COR-L47 (cell line): ENCODE results near the gene EXOC3L4.
"Not testable (repeated sequence)": the region's sequence is repeated elsewhere in the genome, so short reads cannot be mapped to it uniquely, and the experiment has no call there.

Source experiments
- DNase-seq: peaks from one replicate; lab custom pipeline; 2025; lab: John Stamatoyannopoulos, UW

Gene EXOC3L4

GRCh38 chr14:103105580-103106150, 11.1 kb downstream of the EXOC3L4 start:
- DNase-seq: no peak

GRCh38 chr14:103107455-103107854, 12.9 kb downstream of the EXOC3L4 start:
- no peak for DNase-seq

DNA sequence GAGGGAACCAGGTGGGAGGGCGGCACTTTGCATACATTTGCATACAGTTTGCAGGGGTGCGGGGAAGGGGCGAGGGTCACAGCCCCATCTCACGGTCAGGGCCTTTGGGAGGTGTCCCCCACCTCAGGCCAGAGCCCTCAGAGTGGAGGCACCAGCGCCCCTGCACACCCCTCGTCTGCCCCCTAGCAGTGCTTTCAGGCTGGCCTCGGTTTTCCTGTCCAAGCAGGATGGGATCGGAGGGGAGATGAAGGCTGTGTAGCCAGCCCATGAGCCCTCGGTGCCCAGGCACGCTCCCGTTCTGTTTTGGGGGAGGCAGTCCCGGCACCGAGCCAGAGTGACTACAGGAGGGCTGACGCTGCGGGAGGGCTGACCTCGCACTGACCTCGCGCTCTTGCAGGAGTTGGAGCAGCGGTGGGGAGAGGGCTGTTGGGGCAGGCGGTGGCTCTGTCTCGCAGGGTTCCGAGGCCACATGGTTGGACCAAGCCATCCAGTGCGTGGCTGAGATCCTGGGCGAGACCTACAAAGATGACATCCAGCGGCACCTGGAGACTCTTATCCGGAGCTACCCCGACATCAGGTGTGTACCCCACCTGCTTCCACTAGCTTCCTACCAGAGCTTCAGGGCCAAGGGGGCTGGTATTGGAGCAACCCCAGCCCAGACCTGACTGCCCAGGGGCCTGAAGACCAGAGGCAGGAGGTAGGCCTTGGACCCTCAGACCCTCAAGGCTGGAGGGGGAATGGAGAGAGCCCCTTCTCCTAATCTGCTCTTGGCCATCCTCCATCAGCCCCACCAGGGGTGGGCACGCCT, 13.6 kb downstream of the EXOC3L4 start:
- DNase-seq: no peak

DNA sequence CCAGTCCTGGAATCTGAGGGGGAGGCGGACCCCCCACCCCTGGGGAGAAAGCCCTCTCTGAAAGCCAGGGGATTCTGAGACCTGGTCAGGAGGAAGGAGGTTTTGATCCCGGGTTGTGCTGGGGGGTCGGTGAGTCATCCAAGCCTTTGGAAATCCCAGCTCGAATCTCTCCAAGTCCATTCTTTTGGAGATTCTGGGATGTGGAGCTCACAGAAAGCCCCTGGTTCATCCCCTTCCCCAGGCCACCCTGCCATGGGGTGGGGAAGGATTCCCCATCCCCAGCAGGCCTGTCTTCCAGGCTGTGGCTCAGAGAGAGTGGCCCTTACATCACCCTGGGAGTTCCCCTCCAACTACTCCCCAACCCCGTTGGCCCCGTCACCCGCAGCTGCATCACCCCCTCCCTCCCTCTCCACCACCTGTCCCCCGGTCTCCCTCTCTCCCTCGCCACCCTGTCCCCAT, 14.3 kb downstream of the EXOC3L4 start:
- no peak for DNase-seq

DNA sequence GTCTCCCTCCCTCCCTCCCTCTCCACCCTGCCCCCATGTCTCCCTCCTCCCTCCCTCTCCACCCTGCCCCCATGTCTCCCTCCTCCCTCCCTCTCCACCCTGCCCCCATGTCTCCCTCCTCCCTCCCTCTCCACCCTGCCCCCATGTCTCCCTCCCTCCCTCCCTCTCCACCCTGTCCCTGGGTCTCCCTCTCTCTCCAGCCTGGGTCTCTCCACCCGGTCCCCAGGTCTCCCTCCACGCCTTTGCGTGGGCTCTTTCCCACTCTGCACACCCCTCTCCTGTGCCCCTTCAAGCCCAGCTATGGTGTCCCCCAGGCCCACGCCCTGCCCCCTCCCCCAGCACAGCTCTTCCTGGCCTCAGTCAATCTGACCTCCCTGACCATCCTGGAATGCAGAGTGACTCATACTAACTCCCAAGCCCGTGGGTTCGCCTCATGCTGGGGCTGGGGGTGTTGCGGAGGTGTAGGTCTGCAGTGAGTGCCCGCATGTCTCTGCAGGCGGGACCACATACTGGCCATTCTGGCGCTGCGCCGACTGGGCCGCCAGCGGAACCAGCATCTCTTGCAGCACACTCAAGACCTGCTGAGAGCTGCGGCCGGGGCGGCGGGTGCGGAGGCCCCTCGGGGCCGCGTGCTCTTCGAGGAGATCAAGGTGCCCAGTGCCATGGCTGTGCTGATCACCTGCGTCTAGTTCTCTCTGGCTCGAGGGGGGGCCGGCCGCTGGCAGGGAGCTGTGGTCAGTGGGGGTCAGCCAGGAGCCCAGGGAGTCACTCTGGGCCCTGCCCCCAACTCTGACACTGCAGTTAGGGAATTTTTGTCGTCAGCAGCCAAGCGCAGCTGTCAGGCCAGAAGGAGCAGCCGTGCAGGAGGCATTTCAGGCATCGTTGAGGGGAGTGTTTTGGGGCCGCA, 15.3 kb downstream of the EXOC3L4 start:
- no peak for DNase-seq

DNA sequence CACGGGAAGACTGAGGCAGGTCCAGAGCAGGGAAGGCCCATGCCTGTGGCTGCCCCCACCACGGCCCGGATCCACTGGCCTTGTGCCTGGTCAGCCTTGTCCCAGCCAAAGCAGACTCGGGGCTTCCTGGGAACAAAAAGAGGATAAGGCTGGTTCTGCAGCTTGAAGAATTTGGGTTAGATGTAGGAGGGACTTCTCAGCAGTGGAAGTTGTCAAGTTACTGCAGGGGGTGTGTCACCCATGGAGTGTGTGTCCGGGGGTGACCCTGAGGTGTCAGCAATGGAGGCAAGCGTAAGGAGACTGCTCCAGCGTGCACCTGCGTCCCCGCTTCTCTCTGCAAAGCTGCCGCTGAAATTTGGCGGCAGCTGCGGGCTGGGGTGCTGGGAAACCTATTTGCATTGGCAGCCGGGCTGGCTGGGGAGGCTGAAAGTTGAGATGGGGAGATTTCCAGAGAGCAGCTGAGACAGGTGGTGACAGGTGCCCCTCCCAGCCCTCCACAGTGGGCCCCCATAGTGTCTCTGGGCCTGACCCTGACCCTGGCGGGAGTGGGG, 16.2 kb downstream of the EXOC3L4 start:
- no peak for DNase-seq

DNA sequence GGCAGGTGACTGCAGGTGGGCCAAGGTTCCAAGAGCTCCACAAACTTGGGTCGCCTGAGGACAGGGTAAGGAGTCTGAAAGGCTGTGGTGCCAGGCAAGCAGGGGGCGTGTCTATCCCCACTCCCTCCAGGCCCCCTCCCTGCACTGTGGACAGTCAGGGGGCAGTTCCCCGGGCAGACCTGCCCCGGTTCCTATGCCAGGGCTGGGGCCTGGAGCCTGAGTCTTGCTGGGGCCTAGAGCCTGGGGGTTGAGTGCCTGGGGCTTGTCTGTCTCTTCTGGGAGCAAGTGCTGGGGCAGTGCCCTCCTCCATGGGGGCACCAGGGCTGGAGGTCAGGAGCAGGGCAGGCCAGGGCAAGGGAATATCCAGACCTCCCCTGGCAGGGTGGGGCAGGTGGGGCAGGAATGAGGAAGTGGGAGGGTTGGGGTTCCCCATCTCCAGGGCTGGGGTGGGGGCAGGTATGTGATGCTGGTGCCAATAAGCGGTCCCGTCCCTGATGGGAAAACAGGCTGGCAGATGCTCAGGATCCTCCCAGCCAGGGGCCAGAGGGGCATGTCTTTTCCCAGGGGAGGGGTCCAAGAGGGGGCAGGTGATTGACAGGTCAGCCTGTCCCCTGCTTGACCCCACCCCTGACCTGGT, 16.8 kb downstream of the EXOC3L4 start:
- no peak for DNase-seq

DNA sequence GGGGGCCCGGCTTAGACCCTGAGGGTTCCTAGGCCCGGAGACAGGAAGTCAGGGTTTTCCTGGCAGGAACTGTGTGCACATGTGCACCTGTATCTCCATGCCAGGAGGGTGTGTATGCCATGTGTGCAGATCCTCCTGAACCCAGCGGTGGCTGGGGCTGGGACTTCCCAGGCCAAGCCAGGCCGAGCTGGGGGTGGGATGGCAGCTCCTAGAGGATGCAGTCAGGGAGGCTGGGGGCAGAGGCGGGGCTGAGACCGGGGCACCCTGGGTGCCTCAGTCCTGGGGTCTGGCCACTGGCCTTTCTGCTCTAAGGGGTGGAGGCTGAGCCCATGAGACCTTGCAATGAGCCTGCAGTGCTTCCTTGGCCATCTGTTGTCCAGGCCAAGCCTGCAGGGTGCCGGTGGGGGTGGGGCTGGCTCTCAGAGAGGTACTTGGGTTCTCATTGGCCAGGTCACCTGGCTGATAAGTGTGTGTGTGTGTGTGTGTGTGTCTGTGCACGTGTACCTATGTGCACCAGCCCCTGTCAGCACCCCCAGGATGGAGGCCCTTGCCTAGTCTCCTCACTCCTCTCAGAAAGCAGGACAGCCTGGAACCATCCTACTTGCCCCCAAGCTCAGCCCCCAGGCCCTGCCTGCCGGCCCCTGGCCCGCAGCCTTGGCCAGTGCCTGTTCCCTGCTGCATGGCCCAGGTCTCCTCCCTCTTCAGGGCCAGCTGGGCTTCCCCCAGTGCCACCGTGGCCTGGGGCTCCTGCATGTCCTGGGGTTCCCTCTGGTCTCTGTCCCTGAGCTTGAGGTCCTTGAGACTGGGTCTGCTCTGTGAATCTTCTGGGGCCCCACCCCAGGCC, 18.1 kb downstream of the EXOC3L4 start:
- DNase-seq: no peak

- no peak for DNase-seq
Observed at GRCh38 chr14:103113303-103113702, 18.8 kb downstream of the EXOC3L4 start.

- no peak for DNase-seq
Observed at GRCh38 chr14:103113774-103114173, 19.2 kb downstream of the EXOC3L4 start.

DNA sequence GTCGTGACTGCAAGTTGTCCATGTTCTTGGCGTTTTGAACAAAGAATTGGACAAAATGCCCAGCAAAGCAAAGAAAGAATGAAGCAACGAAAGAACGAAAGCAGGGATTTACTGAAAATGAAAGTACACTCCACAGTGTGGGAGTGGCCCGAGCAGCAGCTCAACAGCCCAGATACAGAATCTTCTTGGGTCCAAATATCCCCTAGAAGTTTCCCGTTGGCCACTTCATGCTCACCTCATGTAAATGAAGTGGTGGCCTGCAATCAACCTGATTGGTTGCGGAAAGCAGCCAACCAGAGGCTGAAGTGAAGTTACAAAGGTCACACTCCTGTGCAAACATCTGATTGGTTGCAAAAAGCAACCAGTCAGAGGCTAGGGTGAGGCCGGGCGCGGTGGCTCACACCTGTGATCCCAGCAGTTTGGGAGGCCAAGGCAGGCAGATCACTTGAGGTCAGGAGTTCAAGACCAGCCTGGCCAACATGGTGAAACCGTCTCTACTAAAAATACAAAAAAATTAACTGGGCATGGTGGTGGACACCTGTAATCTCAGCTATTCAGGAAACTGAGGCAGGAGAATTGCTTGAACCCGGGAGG, 20.7 kb downstream of the EXOC3L4 start:
- DNase-seq: not testable (repeated sequence)

DNA sequence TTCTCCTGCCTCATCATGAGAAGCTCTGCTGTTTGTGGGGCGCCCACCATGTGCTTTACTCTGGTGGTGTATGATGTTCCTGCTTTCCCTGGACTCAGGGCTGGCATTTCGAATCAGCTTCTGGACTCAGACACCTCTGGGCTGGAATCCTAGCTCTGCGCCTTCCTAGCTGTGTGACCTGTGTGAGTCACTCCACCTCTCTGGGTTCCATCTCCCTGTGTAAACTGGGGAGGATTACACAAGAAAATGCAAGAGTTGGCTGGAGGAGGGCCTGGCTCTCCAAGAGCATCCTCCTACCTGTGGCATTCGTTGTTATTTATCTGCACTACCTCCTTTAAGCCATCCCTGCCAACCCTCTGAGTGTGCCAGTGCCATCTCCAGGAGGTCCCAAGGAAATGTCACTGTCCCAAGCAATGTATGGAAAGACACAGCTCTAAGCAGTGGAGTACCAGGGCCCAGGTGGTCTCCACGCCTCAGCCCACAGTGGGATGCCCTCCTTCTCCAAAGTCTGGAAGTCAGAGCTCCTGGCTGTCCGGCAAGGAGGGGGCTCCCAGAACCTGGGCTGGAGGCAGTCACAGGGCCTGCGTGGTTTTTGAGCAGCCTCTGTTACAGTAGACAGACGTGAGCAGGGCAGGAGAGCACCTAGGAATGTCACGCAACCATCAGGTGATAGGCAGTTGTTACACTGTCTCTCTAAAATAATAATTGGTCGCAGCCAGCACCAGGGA, 21.5 kb downstream of the EXOC3L4 start:
- no peak for DNase-seq

DNA sequence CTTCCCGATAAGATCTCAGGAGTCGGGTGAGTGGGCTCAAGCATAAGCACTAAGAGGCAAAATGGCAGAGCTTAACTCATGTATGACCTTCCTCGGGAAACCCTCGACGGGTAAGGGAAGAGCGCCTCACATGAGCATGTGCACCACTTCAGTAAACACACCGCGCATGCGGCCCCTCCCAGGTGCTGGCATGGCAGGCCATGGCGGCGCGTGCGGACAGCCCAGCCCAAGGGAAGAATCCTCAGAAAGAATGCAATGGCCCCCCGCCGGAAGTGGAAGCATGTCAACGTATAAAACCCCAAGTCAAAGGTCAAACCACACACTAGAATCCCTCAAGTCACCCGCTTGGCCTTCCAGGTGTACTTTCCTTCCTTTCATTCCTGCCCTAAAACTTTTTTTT, 22.1 kb downstream of the EXOC3L4 start:
- no peak for DNase-seq

- DNase-seq: not testable (repeated sequence)
Observed at GRCh38 chr14:103117499-103117898, 23.0 kb downstream of the EXOC3L4 start.

- DNase-seq: no peak
Observed at GRCh38 chr14:103118018-103118662, 23.6 kb downstream of the EXOC3L4 start.

- no peak for DNase-seq
Observed at GRCh38 chr14:103118663-103119404, 24.3 kb downstream of the EXOC3L4 start.

DNA sequence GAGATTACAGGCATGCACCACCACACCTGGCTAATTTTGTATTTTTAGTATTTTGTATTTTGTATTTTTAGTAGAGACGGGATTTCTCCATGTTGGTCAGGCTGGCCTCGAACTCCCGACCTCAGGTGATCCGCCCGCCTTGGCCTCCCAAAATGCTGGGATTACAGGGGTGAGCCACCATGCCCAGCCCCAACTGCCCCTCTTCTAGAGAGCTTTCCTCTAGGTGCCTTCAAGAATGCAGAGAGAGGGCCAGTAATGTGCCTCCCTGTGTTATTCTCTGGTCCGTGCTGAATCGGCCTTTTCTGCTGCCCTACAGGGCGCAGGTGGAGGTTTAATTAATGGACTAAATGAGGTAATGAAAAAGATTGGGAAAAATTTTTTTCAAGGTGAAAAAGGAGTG, 25.0 kb downstream of the EXOC3L4 start:
- not testable (repeated sequence) for DNase-seq

DNA sequence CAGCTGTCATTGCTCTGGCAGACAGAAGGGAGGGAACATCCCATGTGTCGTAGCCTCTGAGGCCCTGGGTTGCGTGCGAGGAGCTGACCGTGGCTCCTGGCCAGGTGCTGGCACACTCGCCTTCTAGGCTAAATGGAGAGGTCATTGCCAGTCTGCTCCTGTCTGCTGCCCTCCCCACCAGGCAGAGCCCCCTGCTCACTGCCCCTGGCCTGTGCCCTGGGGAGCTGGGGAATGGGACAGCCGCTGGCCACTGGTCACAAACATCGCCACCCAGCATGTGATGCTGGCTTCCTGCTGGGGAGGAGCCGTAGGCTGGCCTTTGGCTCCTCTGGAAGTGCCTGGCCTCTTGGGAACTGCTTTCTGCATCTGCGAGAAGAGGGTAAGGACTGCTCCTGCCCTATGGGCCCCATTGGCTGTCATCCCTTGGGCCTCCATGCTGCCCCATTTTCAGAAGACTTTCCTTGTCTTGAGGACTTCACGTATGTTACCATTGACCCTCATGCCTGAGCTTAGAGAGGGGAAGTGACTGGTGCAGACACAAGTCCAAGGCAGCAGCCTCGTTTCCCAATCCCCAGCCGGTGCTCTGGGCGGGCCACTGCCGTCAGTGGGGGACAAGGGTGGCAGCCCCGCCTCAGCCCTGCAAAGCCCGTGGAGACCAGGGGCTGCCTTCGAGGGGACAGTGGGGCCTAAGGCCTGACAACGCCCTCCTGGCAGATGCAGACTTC, 26.8 kb downstream of the EXOC3L4 start:
- no peak for DNase-seq
